ENCODE measurements around the gene APBB2. TPM values are rescaled to one million over a fixed set of nuclear protein-coding genes. Genes with fewer than 3 reads are reported as not detected.

Gene APBB2
- total and polyA plus RNA-seq, 2 experiments from 2014 or later, result 35.8 to 74.8 TPM

- TF ChIP-seq ETS1 (IDR thresholded peaks at IDR 0.05), result no peak
- no peak for TF ChIP-seq CTCF (conservative IDR thresholded peaks at IDR 0.05; ENCODE audit: low read depth in 2 of 2)
- no peak for TF ChIP-seq ZNF114 (CRISPR knock-in tag; IDR thresholded peaks at IDR 0.05)
- no peak for TF ChIP-seq CREB1 (CRISPR knock-in tag; IDR thresholded peaks at IDR 0.05; ENCODE audit: low read depth)
Measured at GRCh38 chr4:40908297-40908696, 306.0 kb downstream of the APBB2 start (continued).

DNA sequence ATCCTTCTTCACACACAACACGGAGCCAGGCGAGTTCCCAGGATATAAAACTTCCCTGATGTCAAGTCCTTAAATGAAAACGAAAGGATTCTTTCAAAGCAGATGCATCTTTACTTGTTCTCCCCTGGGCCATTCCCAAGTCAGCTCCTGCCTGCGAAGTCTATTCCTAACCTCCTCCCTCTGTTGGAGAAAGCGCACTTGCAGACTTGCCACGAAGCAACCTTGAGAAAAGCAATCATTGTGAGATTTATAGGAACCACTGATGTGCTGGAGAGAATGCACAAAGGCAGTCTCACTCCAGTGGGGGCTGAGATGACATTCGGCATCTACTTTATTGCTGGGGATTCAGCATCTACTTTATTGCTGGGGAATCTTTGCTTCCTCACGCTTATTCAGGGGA lies 308.9 kb downstream of the APBB2 start:
- H3K27me3 Mint-ChIP-seq (ENCODE audit: insufficient read depth, low read depth, poor library complexity), result peaks cover 6% of the 10 kb centered on the region
- DNase-seq (ENCODE audit: low spot score) (no peak), ATAC-seq (no peak)
- H3K4me1 ChIP-seq (ENCODE audit: insufficient read depth), result 0 out of 2 replicates have a peak, but pooled peaks cover 3% of the 10 kb centered on the region
- H3K79me2 ChIP-seq (replicated peaks; ENCODE audit: insufficient read depth), result no peaks in the 10 kb centered on the region
- no peaks in the 10 kb centered on the region for H3F3A ChIP-seq (replicated peaks; ENCODE audit: low read depth)
- no peak overlapping the region for H3K27ac Mint-ChIP-seq
- no peak overlapping the region for H3K4me3 ChIP-seq
- H3K27me3 ChIP-seq (ENCODE audit: insufficient read depth), result no peaks in the 10 kb centered on the region
- H3K4me1 Mint-ChIP-seq, result peaks cover 15% of the 10 kb centered on the region
- H3K9me2 ChIP-seq (ENCODE audit: insufficient read depth), result no peaks in the 10 kb centered on the region
- H3K4me3 Mint-ChIP-seq, result no peak overlapping the region
- no peak overlapping the region for H3K4me2 ChIP-seq
- no peaks in the 10 kb centered on the region for H3K36me3 ChIP-seq (ENCODE audit: insufficient read depth)
- no peaks in the 10 kb centered on the region for H3K9me3 Mint-ChIP-seq
- no peaks in the 10 kb centered on the region for H3K36me3 Mint-ChIP-seq (ENCODE audit: low read depth)
- H3K27ac ChIP-seq (ENCODE audit: low read depth), result no peak overlapping the region
- no peak overlapping the region for H2AFZ ChIP-seq
- H4K20me1 ChIP-seq (replicated peaks; ENCODE audit: insufficient read depth), result no peaks in the 10 kb centered on the region
- TF ChIP-seq ETS1 (IDR thresholded peaks at IDR 0.05) (no peak), STAT1 (IDR thresholded peaks at IDR 0.05; ENCODE audit: unreplicated experiment) (no peak), CREB1 (CRISPR knock-in tag; IDR thresholded peaks at IDR 0.05; ENCODE audit: low read depth) (no peak), JUNB (IDR thresholded peaks at IDR 0.05; ENCODE audit: unreplicated experiment) (no peak), ZNF114 (CRISPR knock-in tag; IDR thresholded peaks at IDR 0.05) (no peak), EZH2phosphoT487 (IDR thresholded peaks at IDR 0.05; ENCODE audit: unreplicated experiment) (no peak), NANOG (IDR thresholded peaks at IDR 0.05; ENCODE audit: borderline replicate concordance) (no peak), CTCF (conservative IDR thresholded peaks at IDR 0.05; ENCODE audit: low read depth in 2 of 2) (no peak), EZH2 (IDR thresholded peaks at IDR 0.05; ENCODE audit: low read depth, unreplicated experiment) (no peak), POLR2AphosphoS5 (IDR thresholded peaks at IDR 0.05; ENCODE audit: low read depth) (no peak), ZNF331 (CRISPR knock-in tag; IDR thresholded peaks at IDR 0.05; ENCODE audit: low read depth) (no peak)
- TF ChIP-seq, protein P1, sequence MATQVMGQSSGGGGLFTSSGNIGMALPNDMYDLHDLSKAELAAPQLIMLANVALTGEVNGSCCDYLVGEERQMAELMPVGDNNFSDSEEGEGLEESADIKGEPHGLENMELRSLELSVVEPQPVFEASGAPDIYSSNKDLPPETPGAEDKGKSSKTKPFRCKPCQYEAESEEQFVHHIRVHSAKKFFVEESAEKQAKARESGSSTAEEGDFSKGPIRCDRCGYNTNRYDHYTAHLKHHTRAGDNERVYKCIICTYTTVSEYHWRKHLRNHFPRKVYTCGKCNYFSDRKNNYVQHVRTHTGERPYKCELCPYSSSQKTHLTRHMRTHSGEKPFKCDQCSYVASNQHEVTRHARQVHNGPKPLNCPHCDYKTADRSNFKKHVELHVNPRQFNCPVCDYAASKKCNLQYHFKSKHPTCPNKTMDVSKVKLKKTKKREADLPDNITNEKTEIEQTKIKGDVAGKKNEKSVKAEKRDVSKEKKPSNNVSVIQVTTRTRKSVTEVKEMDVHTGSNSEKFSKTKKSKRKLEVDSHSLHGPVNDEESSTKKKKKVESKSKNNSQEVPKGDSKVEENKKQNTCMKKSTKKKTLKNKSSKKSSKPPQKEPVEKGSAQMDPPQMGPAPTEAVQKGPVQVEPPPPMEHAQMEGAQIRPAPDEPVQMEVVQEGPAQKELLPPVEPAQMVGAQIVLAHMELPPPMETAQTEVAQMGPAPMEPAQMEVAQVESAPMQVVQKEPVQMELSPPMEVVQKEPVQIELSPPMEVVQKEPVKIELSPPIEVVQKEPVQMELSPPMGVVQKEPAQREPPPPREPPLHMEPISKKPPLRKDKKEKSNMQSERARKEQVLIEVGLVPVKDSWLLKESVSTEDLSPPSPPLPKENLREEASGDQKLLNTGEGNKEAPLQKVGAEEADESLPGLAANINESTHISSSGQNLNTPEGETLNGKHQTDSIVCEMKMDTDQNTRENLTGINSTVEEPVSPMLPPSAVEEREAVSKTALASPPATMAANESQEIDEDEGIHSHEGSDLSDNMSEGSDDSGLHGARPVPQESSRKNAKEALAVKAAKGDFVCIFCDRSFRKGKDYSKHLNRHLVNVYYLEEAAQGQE (IDR thresholded peaks at IDR 0.05; ENCODE audit: unreplicated experiment), result no peak
